Pancreas (tissue), 10 donors: ENCODE data around the gene APP. TPM values are rescaled to one million over a fixed set of nuclear protein-coding genes. Genes with fewer than 3 reads are reported as not detected.

Experiments
- ATAC-seq, 4 donors: fragments of 200-7000 bp; cut with Tn5 transposase; one replicate each; pipeline versions ENCODE4 v1.8.0 to v1.9.1; 2020; ENCODE audit warnings: mild to moderate bottlenecking in 4 of 4, moderate library complexity in 4 of 4
- DNase-seq, 6 donors: peaks; one replicate each; pipeline ENCODE4 v3.0.0-alpha.2; 2020
- FAIRE-seq: peaks from 2 replicates; lab custom pipeline; 2012; peaks lifted over from hg19 to GRCh38; lab: Jason Lieb, UNC
- H3K27ac ChIP-seq, 4 donors: fragments of 200-600 bp; sonication (generic); 1 replicate in 3 of 4; 2 replicates in 1 of 4; pipeline versions ENCODE4 v1.5.0 to v1.8.0; 2020
- H3K27me3 ChIP-seq, 4 donors: fragments of 200-600 bp; one replicate each; pipeline ENCODE4 v1.8.0; 2021
- H3K36me3 ChIP-seq, 3 donors: fragments of 200-600 bp; sonication (generic) in 1 of 3; one replicate each; pipeline versions ENCODE4 v1.5.0 to v1.8.0; 2020 to 2021
- H3K4me1 ChIP-seq, 3 donors: fragments of 200-600 bp; one replicate each; pipeline ENCODE4 v1.8.0; 2021
- H3K4me3 ChIP-seq, 4 donors: fragments of 200-600 bp; sonication (generic) in 2 of 4; one replicate each; pipeline versions ENCODE4 v1.5.0 to v1.8.0; 2020 to 2021
- H3K9me3 ChIP-seq, 4 donors: fragments of 200-600 bp; one replicate each; pipeline ENCODE4 v1.8.0; 2021
- WGBS, 2 donors: extraction: QIAGEN DNeasy Blood & Tissue Kit; methylation state at CpG; one replicate each; pipeline ENCODE4 v1.1.7; 2013; 5-methylcytosine and 5-hydroxymethylcytosine counted together
- intact Hi-C, 3 donors: fragments of 100-400 bp; cut with DNase I; formaldehyde crosslinking; loops; one replicate each; pipeline versions ENCODE4 v1.11.1 to v1.14.2; 2022
- polyA plus RNA-seq, 2 donors: library from polyadenylated mRNA; stranded (reverse); fragments of 200-250 nt; gene quantifications; one replicate each; pipeline ENCODE4 v1.2.3, GENCODE V29; 2013
- total RNA-seq, 6 donors: library from RNA; stranded (reverse); fragmentation: NEBNext Ultra II Directional in 4 of 6; extraction: Animal tissue kit (Norgen Biotek cat#: 25700) in 4 of 6; gene quantifications; one replicate each; pipeline versions ENCODE4 v1.2.1 to v1.2.4, GENCODE V29; 2021 to 2023
- TF ChIP-seq, protein P1 (sequence below), 4 donors: fragments of 200-600 bp; sonication (generic) in 3 of 4; IDR thresholded peaks; one replicate each; pipeline versions ENCODE4 v1.5.0 to v1.8.0; 2021; ENCODE audit warnings: antibody characterized with exemption in 4 of 4
- donor health status: healthy with polysubstance abuse.
- donor health status: DM: no; HTN: no; CAD: no; lungs with moderate emphysema.
- donor health status: DM: no; HTN: no; CAD: no.
- donor health status: control.
- donor health status: control.
- donor health status: Bipolar disorder and iron deficiency.
- donor health status: DM: yes; HTN: yes; CAD: no.
- donor health status: DM: no; HTN: no; CAD: no.
- donor health status: DM: no; HTN: no; CAD: no.
- donor health status: DM: yes; HTN: yes; CAD: no.

The APP gene
- total and polyA plus RNA-seq, 8 donors, result 50.7 to 372 (median 165) TPM

DNA sequence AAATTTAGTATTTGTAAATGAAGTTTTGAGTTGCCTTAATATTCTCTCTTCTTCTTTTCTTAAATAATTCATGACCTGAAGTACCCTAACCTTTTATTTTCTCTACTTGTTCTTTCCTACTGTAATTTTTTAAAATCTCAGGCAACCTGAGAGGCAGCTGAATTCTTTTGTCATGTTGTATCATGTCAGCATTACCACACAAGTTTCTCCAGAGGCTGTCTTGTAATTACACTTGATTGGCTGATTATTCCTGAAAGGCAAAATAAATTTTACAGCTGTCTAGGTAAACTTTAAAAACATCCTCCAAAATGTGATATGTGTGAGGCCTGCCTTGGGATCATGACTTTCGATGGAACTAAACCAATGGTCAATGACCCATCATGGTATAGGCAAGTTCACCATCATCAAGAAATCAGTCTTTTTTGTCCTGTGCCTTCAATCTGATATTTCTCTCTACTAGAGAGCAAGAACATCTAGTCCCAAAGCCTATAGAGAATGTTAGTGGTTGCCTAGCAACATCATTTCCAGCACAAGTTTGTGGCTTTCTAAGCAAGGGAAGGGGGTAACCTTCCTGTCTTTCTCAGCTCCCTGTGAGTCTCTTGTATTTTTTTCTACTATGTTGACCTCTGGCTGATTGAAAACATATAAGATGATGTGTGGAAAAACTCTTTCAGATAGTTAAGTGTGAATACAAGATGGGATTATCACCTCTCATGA lies 320.3 kb downstream of the APP start:
- Histone ChIP-seq H3K9me3 (no peaks in the 10 kb centered on the region), H3K27ac (no peak overlapping the region), H3K4me3 (no peak overlapping the region), H3K27me3 (no peaks in the 10 kb centered on the region), H3K36me3 (no peaks in the 10 kb centered on the region), H3K4me1 (no peaks in the 10 kb centered on the region)
- no peak for DNase-seq
- FAIRE-seq, result no peak
- TF ChIP-seq, protein P1, sequence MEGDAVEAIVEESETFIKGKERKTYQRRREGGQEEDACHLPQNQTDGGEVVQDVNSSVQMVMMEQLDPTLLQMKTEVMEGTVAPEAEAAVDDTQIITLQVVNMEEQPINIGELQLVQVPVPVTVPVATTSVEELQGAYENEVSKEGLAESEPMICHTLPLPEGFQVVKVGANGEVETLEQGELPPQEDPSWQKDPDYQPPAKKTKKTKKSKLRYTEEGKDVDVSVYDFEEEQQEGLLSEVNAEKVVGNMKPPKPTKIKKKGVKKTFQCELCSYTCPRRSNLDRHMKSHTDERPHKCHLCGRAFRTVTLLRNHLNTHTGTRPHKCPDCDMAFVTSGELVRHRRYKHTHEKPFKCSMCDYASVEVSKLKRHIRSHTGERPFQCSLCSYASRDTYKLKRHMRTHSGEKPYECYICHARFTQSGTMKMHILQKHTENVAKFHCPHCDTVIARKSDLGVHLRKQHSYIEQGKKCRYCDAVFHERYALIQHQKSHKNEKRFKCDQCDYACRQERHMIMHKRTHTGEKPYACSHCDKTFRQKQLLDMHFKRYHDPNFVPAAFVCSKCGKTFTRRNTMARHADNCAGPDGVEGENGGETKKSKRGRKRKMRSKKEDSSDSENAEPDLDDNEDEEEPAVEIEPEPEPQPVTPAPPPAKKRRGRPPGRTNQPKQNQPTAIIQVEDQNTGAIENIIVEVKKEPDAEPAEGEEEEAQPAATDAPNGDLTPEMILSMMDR (IDR thresholded peaks at IDR 0.05), result no peak
- no peak for ATAC-seq
- intact Hi-C loops, result no loop called here
- WGBS, 2 donors, result 38 to 82% methylated on average over 1 of the region's 1 CpG

DNA sequence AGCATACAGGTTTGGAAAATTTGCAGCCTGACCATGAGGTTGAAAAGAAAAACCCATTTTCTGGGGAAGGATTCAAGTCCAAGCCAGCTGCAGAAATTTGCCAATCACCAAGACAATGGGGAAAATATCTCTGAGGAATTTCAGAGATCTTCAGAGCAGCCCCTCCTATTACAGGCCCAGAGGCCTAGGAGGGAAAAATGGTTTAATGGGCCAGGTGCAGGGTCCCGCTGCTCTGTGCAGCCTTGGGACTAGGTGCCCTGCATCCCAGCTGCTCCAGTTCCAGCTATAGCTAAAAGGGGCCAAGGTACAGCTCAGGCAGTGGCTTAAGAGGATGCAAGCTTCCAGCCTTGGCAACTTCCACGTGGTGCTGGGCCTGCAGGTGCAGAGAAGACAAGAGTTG lies 322.3 kb downstream of the APP start:
- Histone ChIP-seq H3K4me3 (no peak overlapping the region), H3K4me1 (no peaks in the 10 kb centered on the region), H3K27me3 (no peaks in the 10 kb centered on the region), H3K36me3 (no peaks in the 10 kb centered on the region), H3K9me3 (no peaks in the 10 kb centered on the region), H3K27ac (no peak overlapping the region)
- TF ChIP-seq, protein P1 (IDR thresholded peaks at IDR 0.05), result no peak
- intact Hi-C loops, result no loop called here
- DNase-seq (no peak), ATAC-seq (no peak), FAIRE-seq (no peak)
- 42 to 69% methylated on average over 2 of the region's 2 CpGs for WGBS, 2 donors

DNA sequence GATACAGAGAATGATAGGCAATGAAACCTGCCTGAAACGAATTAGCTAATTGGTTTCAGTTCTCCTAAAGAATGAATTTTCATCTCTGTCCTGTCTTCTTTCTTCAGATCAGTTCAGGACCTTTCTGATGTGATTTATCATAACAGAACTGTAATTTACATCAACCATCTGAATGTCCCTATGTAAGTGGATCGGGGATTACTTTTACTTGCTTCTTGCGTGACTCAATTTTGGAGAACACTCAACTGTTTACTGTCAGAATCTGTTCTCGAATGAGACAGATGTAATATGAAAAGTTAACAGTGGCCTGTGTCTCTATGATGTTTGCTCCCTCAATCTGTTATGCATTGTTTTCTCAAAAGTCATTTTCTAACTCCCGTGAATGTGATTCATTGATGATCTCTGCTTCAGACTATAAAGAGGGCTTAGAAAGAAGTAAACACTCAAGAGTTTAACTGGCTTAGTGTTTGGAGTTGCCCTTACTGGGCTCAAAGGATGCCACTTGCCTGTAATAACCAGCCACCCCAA lies 324.8 kb downstream of the APP start:
- WGBS, 2 donors, result 57 to 63% methylated on average over 5 of the region's 5 CpGs
- FAIRE-seq, result no peak
- intact Hi-C loops, result no loop called here

DNA sequence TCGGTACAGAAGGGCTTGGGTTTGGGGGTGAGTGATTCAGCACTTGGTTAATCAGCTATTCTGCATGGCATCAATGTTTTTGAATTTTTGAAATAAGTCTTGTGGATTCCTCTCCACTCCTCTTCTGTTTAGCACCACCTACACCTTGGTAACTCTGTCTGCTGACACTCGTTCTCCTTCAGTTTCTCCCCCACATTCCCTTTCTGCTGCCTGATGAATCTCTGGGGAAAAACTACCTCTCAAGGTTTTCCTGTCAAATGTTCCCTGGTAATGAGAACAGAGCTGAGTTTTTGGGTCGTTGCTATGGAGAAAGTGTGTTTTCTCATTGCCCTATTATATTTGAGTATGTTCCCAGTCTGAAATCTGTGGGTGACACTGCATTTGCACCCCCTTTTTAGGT lies 327.6 kb downstream of the APP start:
- no peaks in the 10 kb centered on the region for H3K36me3 ChIP-seq
- H3K9me3 ChIP-seq, result no peaks in the 10 kb centered on the region

More for the DNA sequence above, 324.8 kb downstream of the APP start:
- Histone ChIP-seq H3K27me3 (no peaks in the 10 kb centered on the region), H3K36me3 (no peaks in the 10 kb centered on the region), H3K27ac (no peak overlapping the region), H3K4me1 (no peaks in the 10 kb centered on the region), H3K9me3 (no peaks in the 10 kb centered on the region), H3K4me3 (no peak overlapping the region)
- DNase-seq (no peak), ATAC-seq (no peak)
- TF ChIP-seq, protein P1 (IDR thresholded peaks at IDR 0.05), result no peak

More for the DNA sequence above, 327.6 kb downstream of the APP start:
- Histone ChIP-seq H3K27me3 (no peaks in the 10 kb centered on the region), H3K4me3 (no peak overlapping the region), H3K4me1 (no peaks in the 10 kb centered on the region), H3K27ac (no peak overlapping the region)
- no peak for FAIRE-seq
- no peak for DNase-seq
- TF ChIP-seq, protein P1 (IDR thresholded peaks at IDR 0.05), result no peak
- ATAC-seq, result no peak
- 39 to 40% methylated on average over 3 of the region's 3 CpGs for WGBS, 2 donors
- intact Hi-C loops, result no loop called here
